ENCODE data around the gene JTB.
"Not testable (repeated sequence)": the region's sequence is repeated elsewhere in the genome, so short reads cannot be mapped to it uniquely, and the experiment has no call there.

Gene JTB

GRCh38 chr1:153977250-153978240 lies at the start of gene JTB:
TSS of gene JTB (minus strand) at chr1:153977674. CDS start at chr1:153977252, 422 bp downstream.
- peak; percentile 72 for DNase-seq (ENCODE audit: low read depth)

DNA sequence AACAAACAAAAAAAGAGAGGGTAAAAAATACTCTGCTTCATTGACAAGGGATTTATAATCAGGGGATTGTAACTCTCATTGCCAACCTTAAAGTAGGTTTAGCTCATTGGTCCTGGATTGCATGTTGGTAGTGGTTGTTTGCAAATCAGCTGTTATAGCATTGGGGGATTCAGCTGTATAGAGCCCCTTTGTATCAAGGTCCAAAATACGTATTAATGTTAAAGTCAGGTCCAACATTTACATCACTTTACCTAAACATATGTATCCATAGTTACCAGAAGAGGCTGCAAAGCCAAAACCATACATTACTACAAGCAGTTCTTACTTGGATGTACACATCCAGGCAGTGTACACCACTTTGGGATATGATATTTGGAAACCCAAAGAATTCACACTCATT lies 42.5 kb upstream of the JTB start:
- DNase-seq (ENCODE audit: low read depth) = no peak

DNA sequence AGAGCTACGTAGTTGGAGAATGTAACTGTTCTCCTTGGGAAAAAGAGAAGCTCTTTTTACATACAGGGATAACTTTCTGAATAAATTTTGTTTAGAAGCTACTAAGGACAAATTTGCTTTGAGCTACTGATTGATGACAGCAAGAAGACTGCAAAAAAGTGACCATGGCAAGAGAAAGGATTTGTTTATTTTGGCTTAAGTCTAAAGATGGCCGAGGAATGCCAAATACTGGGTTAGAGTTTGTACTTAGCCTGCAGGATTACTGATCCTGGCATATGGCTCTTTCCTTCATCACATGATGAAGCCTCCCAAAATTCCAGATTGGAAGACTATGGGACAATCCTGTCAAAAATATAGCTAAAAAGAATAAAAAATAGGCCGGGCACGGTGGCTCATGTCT lies 41.8 kb upstream of the JTB start:
- DNase-seq (ENCODE audit: low read depth) = no peak

DNA sequence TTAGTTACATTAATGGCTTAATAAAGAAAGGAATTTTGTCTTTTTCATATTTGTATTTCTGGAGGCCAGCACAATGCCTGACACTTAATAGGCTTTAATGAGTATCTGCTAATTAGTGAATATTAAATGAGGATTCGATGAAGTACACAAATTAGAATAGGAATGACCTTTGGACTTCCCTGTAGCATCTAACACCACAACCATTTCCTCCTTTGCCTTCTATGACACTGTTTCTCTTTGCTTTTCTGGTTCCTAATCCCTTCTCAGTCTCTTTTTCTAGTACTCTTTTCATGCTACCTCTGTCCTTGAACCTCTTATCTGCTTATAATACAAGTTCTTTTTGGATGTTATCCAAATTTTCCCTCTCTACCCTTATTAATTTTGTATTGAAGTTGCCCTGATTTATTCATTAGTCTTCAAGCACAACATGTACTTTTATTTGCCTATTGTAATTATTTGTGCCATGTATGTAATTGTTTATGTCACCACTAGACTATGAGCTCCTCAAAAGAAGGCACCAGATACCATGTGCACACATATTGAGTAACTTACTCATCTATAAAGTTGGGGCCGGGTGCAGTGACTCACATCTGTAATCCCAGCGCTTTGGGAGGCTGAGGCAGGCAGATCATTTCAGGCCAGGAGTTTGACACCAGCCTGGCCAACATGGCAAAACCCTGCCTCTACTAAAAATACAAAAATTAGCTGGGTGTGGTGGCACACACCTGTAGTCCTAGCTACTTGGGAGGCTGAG lies 36.9 kb upstream of the JTB start:
- no peak for DNase-seq (ENCODE audit: low read depth)

DNA sequence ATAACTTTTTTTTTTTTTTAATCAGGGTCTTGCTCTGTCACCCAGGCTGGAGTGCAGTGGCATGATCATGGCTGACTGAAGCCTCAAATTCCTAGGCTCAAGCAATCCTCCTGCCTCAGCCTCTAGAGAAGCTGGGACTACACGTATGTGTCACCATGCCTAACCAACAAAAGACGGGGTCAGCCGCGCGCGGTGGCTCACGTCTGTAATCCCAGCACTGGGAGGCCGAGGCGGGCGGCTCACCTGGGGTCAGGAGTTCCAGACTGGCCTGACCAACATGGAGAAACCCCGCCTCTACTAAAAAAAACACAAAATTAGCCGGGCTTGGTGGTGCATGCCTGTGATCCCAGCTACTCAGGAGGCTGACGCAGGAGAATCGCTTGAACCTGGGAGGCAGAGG lies 35.1 kb upstream of the JTB start:
- DNase-seq (ENCODE audit: low read depth) = not testable (repeated sequence)

DNA sequence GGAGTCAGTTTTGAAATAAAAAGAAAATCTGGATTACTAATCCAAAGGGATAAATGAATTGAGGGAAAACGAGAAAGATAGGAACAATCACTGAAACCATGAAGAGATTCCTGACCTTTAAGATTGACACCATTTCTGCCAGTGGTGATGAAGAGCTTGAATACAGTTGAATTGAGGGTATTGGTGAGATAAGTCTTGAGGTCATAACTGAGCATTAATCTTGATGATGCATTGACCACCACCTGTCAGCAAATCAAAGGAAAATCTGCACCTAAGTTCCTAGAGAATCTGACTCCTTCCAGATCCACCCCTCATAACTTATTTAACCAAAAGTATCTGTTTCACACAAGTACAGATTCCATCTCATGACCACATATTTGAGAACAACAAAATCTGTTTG lies 34.7 kb upstream of the JTB start:
- no peak for DNase-seq (ENCODE audit: low read depth)

DNA sequence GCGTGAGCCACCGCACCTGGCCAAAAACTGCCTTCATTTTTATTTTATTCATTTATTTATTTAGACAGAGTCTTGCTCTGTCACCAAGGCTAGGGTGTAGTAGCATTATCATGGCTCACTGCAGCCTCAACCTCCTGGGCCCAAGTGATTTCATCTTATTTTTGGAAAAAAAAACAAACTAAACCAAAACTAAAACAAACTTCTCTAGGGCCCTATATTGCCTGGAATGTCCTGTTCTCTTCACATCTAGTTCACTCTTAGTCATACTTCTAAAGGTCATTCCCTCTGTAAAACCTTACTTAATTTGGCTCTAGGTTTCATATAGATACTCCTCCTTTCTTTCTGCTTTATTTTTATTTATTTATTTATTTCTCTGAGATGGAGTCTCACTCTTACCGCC lies 28.7 kb upstream of the JTB start:
- no peak for DNase-seq (ENCODE audit: low read depth)

GRCh38 chr1:154000420-154000819 lies 22.9 kb upstream of the JTB start:
- DNase-seq (ENCODE audit: low read depth) = no peak

- not testable (repeated sequence) for DNase-seq (ENCODE audit: low read depth)
Measured at GRCh38 chr1:153996882-153997281, 19.4 kb upstream of the JTB start.

DNA sequence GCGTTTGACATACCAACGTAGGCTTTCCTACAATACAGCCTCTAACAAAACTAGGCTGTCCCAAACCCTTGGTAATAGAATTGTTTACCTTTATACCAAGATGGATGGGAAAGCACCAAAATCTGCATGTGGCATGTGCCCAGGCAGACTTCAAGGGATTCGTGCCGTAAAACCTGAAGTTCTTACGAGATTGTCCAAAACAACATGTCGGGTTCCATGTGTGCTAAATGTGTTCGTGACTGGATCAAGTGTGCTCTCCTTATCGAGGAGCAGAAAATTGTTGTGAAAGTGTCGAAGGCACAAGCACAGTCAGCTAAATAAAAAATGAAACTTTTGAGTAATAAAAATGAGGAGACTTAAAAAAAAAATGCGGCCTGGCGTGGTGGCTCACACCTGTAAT lies 18.2 kb upstream of the JTB start:
- no peak for DNase-seq (ENCODE audit: low read depth)

DNA sequence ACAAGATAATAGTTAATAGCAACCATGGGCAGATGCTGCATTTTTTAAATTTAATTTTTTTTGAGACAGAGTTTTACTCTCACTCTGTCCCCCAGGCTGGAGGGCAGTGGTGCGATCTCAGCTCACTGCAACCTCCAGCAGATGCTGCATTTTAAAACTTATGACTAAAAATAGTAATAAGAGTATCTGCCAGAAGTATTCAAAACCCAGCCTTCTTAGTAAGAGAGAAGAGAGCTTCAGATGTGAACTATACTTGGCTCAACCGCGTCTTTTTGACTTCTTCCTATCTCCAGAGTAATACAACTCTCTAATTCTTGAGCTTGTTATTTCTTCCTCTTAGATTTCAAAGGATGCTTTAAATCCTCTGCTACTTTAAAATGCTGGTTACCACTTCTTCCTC lies 17.7 kb upstream of the JTB start:
- DNase-seq (ENCODE audit: low read depth) = no peak

DNA sequence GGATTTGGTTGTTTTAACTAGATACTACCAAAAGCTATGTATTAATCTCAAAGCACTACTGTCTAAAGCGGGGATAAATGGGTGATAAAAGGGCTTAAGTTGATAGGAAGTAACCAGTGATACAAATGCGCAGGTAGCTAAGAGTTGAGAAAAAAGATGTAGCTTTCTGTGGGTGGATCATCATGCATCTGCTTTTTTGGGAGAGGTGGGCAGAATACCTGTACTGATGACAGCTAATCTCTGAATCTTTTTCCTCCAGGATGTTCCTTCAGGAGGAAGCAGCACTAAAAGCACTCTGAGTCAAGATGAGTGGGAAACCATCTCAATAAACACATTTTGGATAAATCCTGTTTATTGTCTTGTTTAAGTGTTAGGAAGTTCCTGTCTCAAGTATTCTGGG lies 14.3 kb upstream of the JTB start:
- DNase-seq (ENCODE audit: low read depth) = no peak

- no peak for DNase-seq (ENCODE audit: low read depth)
Measured at GRCh38 chr1:153991151-153991630, 13.7 kb upstream of the JTB start.

DNA sequence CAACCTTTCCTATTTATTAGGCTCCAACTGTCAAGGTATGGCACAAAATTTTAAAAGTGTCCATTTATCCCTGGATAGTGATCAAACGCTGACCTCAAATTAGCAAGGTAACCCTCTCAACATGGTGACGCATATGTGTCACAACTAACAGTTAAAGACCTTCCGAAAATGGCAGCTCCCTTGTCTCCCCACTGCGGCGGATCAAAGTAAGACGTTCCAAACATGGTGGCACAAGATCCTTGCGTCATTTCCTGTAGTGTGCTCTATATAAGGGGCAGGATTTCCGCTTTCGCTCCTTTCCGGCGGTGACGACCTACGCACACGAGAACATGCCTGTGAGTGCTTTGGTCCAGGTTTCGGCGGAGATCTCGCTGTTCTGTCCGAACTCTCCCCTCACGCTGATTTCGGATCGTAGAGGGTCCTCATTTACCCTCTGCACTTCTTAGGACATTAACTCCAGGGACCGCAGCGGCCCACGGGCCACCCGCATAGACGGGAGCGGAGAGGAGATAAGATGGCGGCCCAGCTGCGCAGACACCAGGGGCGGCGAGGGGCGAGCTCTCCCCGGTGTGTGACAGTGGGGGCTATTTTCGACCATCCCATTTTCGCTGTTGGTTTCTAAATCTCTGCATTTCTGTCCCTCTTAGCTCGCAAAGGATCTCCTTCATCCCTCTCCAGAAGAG lies 13.1 kb upstream of the JTB start, which contains the start of gene RPS27:
RPS27 (plus strand) TSS at position 295 of the 683 bp plus-strand sequence; CDS start at position 330, 35 bp downstream.
- DNase-seq (ENCODE audit: low read depth) = peak; percentile 72

DNA sequence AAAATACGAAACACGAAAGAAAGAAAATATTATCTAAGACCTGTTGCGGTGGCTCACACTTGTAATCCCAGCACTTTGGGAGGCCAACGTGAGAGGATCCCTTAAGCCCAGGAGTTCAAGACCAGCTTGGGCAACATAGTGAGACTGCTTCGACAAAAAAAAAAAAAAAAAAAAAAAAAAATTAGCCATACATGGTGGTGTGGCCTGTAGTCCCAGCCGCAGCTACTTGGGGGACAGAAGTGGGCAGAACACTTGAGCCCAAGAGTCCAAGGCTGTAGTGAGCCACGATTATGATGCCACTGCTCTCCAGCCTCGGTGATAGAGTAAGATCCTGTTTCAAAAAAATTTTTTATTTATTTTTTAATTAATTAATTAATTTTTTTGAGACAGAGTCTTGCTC lies 10.1 kb upstream of the JTB start:
- no peak for DNase-seq (ENCODE audit: low read depth)

DNA sequence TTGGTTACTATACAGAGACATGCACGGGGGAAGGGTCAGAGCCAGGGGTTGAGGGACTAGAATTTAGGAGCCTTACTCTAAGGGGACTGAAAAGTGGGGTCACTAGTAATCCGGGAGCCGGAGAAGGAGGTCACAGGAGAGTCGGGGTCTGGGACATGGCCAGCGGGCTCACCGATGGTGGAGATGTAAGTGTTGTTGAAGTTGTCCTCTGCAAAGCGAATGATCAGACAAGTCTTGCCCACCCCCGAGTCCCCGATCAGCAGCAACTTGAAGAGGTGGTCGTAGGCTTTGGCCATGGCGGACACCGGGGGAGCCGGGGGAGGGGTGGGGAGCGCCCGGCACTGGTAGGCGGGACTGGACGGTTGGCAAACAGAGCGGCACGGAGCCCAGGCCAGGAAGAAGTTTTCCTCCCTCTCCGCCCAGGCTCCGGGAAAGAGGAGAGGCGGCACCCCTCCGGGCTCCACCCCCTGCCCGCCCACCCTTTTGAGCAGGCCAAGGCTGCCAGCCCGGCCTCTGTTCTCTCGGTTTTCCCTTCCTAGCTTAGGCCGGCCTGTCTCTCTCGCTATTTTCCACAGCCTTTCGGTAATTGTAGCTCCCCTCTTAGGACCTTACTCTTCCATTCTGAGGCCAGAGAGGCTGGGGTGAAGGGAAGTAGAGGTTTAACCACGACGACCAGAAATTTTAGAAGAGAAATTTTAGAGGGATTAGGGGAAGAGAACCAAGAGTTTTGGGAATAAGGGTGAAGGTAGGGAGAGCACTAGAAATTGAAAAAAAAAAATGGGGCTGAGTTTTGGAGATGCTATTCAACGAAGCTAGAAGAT lies 8.7 kb upstream of the JTB start, which contains the start of gene RAB13:
RAB13 (minus strand) TSS at position 399 of the 821 bp plus-strand sequence; CDS start at position 296, 103 bp downstream.
- DNase-seq (ENCODE audit: low read depth) = no peak

DNA sequence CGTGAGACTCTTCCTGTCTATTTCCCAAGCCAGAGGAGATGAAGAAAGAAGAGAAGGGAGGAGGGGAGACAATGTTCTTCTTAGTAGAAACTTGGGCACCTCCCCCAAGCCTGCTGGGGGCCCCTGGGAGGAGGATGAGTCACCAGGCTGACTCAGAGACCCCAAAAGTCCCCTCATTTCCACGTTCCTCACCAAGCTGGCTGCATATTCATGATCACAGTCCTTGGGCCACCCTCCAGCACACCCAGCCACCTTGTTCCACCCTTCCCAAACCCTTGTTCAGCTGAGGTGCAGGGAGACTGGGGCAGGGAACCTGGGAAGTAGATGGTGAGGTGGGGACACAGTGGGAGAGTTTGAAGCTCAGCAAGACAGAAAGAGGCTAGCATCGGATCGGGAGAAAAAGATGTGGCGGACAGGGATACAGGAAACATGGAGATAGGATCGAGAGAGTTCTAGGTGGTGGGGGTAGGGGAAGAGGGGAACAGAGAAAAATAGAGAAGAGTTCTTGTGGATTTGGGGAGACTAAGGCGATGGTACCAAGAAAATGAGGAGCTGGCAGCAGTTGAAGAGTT lies 8.0 kb upstream of the JTB start:
- peak; percentile 46 for DNase-seq (ENCODE audit: low read depth)

- no peak for DNase-seq (ENCODE audit: low read depth)
Measured at GRCh38 chr1:153984123-153984894, 6.8 kb upstream of the JTB start.

GRCh38 chr1:153981735-153982134 lies 4.3 kb upstream of the JTB start:
- DNase-seq (ENCODE audit: low read depth) = not testable (repeated sequence)

- DNase-seq (ENCODE audit: low read depth) = not testable (repeated sequence)
Measured at GRCh38 chr1:153979091-153979490, 1.6 kb upstream of the JTB start.

Measured in stimulated activated CD8-positive, alpha-beta memory T cell treated with anti-CD3 and anti-CD28 coated beads, Interleukin-12 subunit alpha, Interleukin-12 subunit beta, amount 100 ng/mL, for 4 hours (primary cell).